Lung (tissue), 12 donors: Measurements from ENCODE around the gene RTN1. TPM values are rescaled to one million over a fixed set of nuclear protein-coding genes. Genes with fewer than 3 reads are reported as not detected.

Experiments
- ATAC-seq: fragments of 200-7000 bp; cut with Tn5 transposase; one replicate; pipeline ENCODE4 v1.9.1; 2020; ENCODE audit warnings: moderate number of reproducible peaks; ENCODE audit not compliant: insufficient read depth, low FRiP score
- DNase-seq, 3 donors: peaks; one replicate each; pipeline ENCODE4 v3.0.0-alpha.2; 2013 to 2017
- H3K27ac ChIP-seq, 2 donors: one replicate each; pipeline ENCODE4 v1.5.1; 2013; ENCODE audit warnings: mild to moderate bottlenecking in 2 of 2, moderate library complexity in 2 of 2, control low read depth in 1 of 2, inconsistent platforms in 1 of 2, low read depth in 1 of 2, low read length in 1 of 2
- H3K27me3 ChIP-seq, 3 donors: one replicate each; pipeline ENCODE4 v1.5.1; 2013; ENCODE audit warnings: low read length in 2 of 3; ENCODE audit not compliant: control insufficient read depth in 3 of 3, insufficient read depth in 3 of 3
- H3K36me3 ChIP-seq, 4 donors: one replicate each; pipeline ENCODE4 v1.5.1; 2013; ENCODE audit warnings: low read length in 4 of 4, mild to moderate bottlenecking in 1 of 4, moderate library complexity in 1 of 4; ENCODE audit not compliant: control insufficient read depth in 4 of 4, insufficient read depth in 4 of 4
- H3K4me1 ChIP-seq, 5 donors: one replicate each; pipeline ENCODE4 v1.5.1; 2013; ENCODE audit warnings: low read length in 5 of 5, mild to moderate bottlenecking in 2 of 5, moderate library complexity in 1 of 5; ENCODE audit not compliant: control insufficient read depth in 5 of 5, insufficient read depth in 5 of 5
- H3K4me3 ChIP-seq: one replicate; pipeline ENCODE4 v1.5.1; 2013; ENCODE audit warnings: mild to moderate bottlenecking, control low read depth, moderate library complexity
- H3K9ac ChIP-seq, 2 donors: one replicate each; pipeline ENCODE4 v1.5.1; 2013; ENCODE audit warnings: low read length in 2 of 2, control low read depth in 1 of 2; ENCODE audit not compliant: insufficient read depth in 1 of 2
- H3K9me3 ChIP-seq, 4 donors: one replicate each; pipeline ENCODE4 v1.5.1; 2013; ENCODE audit warnings: low read length in 3 of 4, mild to moderate bottlenecking in 1 of 4, moderate library complexity in 1 of 4; ENCODE audit not compliant: control insufficient read depth in 4 of 4, insufficient read depth in 3 of 4
- WGBS, 2 donors: extraction: QIAGEN DNeasy Blood & Tissue Kit; methylation state at CpG; one replicate each; pipeline ENCODE4 v1.1.7; 2013; 5-methylcytosine and 5-hydroxymethylcytosine counted together
- polyA plus RNA-seq, 2 donors: library from polyadenylated mRNA; stranded (reverse); fragments of 200-250 nt; gene quantifications; one replicate each; pipeline ENCODE4 v1.2.1, GENCODE V29; 2013
- total RNA-seq, 2 donors: library from RNA; depleted of rRNA in 1 of 2; stranded (reverse); fragments of >200 nt in 1 of 2; gene quantifications; one replicate each; pipeline ENCODE4 v1.2.1, GENCODE V29; 2014 to 2021
- TF ChIP-seq, protein P1 (sequence below): IDR thresholded peaks from 2 replicates; pipeline ENCODE4 v1.5.1; 2012; ENCODE audit warnings: mild to moderate bottlenecking; ENCODE audit errors: control extremely low read depth, extremely low read depth
- donor health status: control.
- donor health status: control.
- donor health status: Bipolar disorder and iron deficiency.
- donor health status: healthy.
- donor health status: DM: yes; HTN: yes; CAD: no.

The RTN1 gene
- total and polyA plus RNA-seq, 4 donors, result 2.4 to 9.0 (median 6.9) TPM

DNA sequence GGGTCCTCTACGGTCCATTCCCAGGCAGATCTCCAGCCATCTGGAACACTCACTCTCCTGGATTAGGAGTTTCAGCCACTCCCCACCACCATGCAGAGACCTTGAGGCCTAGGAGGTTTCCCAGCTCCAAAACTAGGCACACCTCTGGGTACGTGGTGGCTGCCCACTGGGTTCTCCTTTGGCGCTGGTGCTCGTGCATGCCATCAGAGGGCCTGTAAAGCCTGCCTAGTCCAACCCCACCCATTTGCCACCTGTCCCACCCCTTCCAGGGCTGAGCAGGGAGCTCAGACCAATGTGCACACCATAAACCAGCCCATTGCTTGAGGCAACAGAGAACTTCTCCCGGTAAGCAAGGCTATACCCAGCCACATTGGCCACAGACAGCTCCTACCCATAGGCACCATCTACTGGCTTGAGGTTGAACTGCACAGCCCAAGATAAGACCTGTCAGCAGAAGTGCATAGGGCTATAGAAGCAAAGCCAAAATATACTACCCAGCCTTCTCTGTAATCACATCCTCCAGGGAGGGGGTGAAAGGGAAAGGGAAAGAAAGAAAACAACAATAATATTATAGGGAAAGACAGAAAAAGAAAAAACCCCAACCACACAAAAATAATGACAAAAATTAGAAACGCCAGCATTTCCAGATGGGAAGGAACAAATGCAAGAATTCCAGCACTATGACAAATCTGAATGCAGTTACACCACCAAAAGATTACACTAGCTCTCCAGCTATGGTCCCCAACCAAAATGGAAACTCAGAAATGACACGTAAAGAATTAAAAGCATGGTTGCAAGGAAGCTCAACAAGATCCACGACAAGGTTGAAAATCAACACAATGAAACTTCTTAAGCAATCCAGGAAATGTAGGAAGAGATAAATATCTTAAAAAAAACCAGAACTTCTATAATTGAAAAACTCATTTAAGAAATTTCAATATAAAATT is 182.1 kb downstream of the RTN1 start:
- 68 to 71% methylated on average over 8 of the region's 8 CpGs for WGBS, 2 donors
- ATAC-seq, result peak; percentile 62
- peak; percentile 23 to 60 (median 49) for DNase-seq
- no peaks in the 10 kb centered on the region for H3K27me3 ChIP-seq
- no peaks in the 10 kb centered on the region for H3K36me3 ChIP-seq
- TF ChIP-seq, protein P1, sequence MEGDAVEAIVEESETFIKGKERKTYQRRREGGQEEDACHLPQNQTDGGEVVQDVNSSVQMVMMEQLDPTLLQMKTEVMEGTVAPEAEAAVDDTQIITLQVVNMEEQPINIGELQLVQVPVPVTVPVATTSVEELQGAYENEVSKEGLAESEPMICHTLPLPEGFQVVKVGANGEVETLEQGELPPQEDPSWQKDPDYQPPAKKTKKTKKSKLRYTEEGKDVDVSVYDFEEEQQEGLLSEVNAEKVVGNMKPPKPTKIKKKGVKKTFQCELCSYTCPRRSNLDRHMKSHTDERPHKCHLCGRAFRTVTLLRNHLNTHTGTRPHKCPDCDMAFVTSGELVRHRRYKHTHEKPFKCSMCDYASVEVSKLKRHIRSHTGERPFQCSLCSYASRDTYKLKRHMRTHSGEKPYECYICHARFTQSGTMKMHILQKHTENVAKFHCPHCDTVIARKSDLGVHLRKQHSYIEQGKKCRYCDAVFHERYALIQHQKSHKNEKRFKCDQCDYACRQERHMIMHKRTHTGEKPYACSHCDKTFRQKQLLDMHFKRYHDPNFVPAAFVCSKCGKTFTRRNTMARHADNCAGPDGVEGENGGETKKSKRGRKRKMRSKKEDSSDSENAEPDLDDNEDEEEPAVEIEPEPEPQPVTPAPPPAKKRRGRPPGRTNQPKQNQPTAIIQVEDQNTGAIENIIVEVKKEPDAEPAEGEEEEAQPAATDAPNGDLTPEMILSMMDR, result peak; percentile 12
- no peak overlapping the region for H3K9ac ChIP-seq
- no peaks in the 10 kb centered on the region for H3K4me1 ChIP-seq
- H3K4me3 ChIP-seq, result no peak overlapping the region
- no peak overlapping the region for H3K27ac ChIP-seq
- peaks cover 0 to 16% (median 0%) of the 10 kb centered on the region in 4 donors for H3K9me3 ChIP-seq

DNA sequence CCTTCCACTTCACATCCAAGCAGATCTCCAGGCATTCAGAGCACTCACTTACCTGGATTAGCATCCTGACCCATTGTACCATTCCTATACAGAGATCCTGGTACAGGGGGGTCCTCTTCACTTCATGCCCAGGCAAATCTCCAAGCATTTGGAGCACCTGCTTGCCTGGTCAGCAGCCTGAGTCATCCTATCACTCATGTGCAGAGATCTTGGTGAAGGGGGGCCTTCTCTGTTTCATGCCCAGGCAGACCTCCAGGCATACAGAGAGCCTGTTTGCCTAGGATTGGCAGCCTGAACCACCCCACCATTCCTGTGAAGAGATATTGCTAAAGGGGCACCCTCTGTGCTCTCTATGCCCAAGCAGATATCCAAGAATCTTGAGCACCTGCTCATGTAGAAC is 182.9 kb downstream of the RTN1 start:
- Histone ChIP-seq H3K9me3 (peaks cover 0 to 16% (median 0%) of the 10 kb centered on the region in 4 donors), H3K4me1 (no peaks in the 10 kb centered on the region), H3K27me3 (no peaks in the 10 kb centered on the region), H3K36me3 (no peaks in the 10 kb centered on the region), H3K9ac (no peak overlapping the region), H3K4me3 (no peak overlapping the region), H3K27ac (no peak overlapping the region)
- TF ChIP-seq, protein P1, result no peak
- DNase-seq, result no peak
- no peak for ATAC-seq

DNA sequence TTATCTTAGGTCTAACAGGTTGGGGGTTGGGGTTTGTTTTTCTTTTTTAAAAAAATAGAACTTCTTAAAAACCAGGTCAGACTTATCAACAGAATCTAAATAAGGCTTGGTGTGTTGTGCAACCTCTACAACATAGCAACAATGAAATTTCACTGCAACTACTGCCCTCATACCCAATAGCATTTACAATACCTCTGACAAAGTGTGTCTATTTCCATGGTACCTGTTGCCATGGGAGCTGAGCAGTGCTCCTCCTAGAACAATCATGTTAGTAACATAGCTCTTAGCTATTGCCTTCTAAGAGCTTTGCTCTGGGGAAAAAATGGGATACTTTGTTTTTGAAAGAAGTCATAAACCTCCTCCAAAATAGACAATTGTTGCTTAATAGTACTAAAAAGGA is 190.7 kb downstream of the RTN1 start:
- TF ChIP-seq, protein P1, result no peak
- H3K27me3 ChIP-seq, result peaks cover 0 to 2% (median 0%) of the 10 kb centered on the region in 3 donors
- no peak overlapping the region for H3K27ac ChIP-seq
- H3K9ac ChIP-seq, result no peak overlapping the region
- no peak overlapping the region for H3K4me3 ChIP-seq
- peaks cover 0 to 1% (median 0%) of the 10 kb centered on the region in 4 donors for H3K9me3 ChIP-seq
- H3K4me1 ChIP-seq, result no peaks in the 10 kb centered on the region
- peak in 2 of 3 donors; percentile 23 to 38 for DNase-seq
- no peaks in the 10 kb centered on the region for H3K36me3 ChIP-seq
- no peak for ATAC-seq
